ENCODE data around the gene PKD2L1. TPM values are rescaled to one million over a fixed set of nuclear protein-coding genes. Genes with fewer than 3 reads are reported as not detected.

Gene PKD2L1
- total and polyA plus RNA-seq, 9 of the 15 experiments (the other 6 are each of a cell fraction or from before 2014, with no cell fraction given), result not detected

GRCh38 chr10:100253041-100253440 lies 77.0 kb downstream of the PKD2L1 start (continued):
- TF ChIP-seq ELF2 (CRISPR knock-in tag; IDR thresholded peaks at IDR 0.05), result no peak
- no peak for TF ChIP-seq C11orf30 (IDR thresholded peaks at IDR 0.05; ENCODE audit: low read depth)
- TF ChIP-seq HNRNPUL1 (IDR thresholded peaks at IDR 0.05; ENCODE audit: low read length), result no peak
- TF ChIP-seq ZNF668 (CRISPR knock-in tag; IDR thresholded peaks at IDR 0.05), result no peak
- TF ChIP-seq ZNF347 (CRISPR knock-in tag; IDR thresholded peaks at IDR 0.05; ENCODE audit: low read depth), result no peak
- TF ChIP-seq ZBTB33 (CRISPR knock-in tag; IDR thresholded peaks at IDR 0.05), result no peak
- TF ChIP-seq ZZZ3 (IDR thresholded peaks at IDR 0.05), result no peak

- no peak overlapping the region for H3K4me3 ChIP-seq
- peak overlapping the region in 1 of 2 experiments; percentile 45; a peak in 1 of 4 replicates for H3K9ac ChIP-seq (ENCODE audit: insufficient read depth in 1 of 2, low read depth in 2 of 2, low read length in 2 of 2)
- in situ Hi-C loops (cut with MboI), result no loop called here
- H3K4me1 ChIP-seq (replicated peaks in 1 of 2; ENCODE audit: control insufficient read depth in 2 of 2, insufficient read depth in 2 of 2, low read length in 2 of 2), result no peaks in the 10 kb centered on the region
- FAIRE-seq, result no peak
- POLR2A ChIA-PET, result interaction anchor here (1.5 kb wide), 1 partner anchor 9 kb away, joined by 4 read pairs; no protein-coding TSS in a partner anchor
- DNase-seq (ENCODE audit: extremely low read depth in 1 of 4, low spot score in 3 of 4), result no peak
- H3K79me2 ChIP-seq (ENCODE audit: control insufficient read depth, insufficient read depth, low read length), result no peaks in the 10 kb centered on the region
- TF ChIP-seq E2F3 (CRISPR knock-in tag; IDR thresholded peaks at IDR 0.05) (no peak), IRF2 (CRISPR knock-in tag; IDR thresholded peaks at IDR 0.05) (no peak), THRB (CRISPR knock-in tag; conservative IDR thresholded peaks at IDR 0.05) (no peak), SMAD1 (IDR thresholded peaks at IDR 0.05; ENCODE audit: low read depth, low read length, partially characterized antibody) (no peak), MCM3 (IDR thresholded peaks at IDR 0.05) (no peak), ZNF408 (CRISPR knock-in tag; IDR thresholded peaks at IDR 0.05; ENCODE audit: low read depth) (no peak), ZNF280A (IDR thresholded peaks at IDR 0.05; ENCODE audit: low read depth, partially characterized antibody) (no peak), KAT8 (IDR thresholded peaks at IDR 0.05; ENCODE audit: low read depth) (no peak)
- H3K4me2 ChIP-seq (ENCODE audit: insufficient read depth, low read length), result no peak overlapping the region
- no peak for ATAC-seq
- no peaks in the 10 kb centered on the region for H4K20me1 ChIP-seq (replicated peaks; ENCODE audit: control insufficient read depth, insufficient read depth, low read length)
- no peaks in the 10 kb centered on the region for H3K9me1 ChIP-seq (ENCODE audit: control insufficient read depth, insufficient read depth, low read length)
- no peaks in the 10 kb centered on the region for H3K27me3 ChIP-seq (ENCODE audit: control insufficient read depth in 2 of 2, insufficient read depth in 2 of 2, low read length in 2 of 2)
- H3K9me3 ChIP-seq (replicated peaks; ENCODE audit: control insufficient read depth, insufficient read depth, low read depth, low read length), result no peaks in the 10 kb centered on the region
- H3K27ac ChIP-seq (ENCODE audit: extremely low read depth, low read depth, low read length), result no peak overlapping the region
- no peak overlapping the region for H2AFZ ChIP-seq (ENCODE audit: low read depth, low read length)
- WGBS (ENCODE audit: insufficient coverage, low coverage, missing lambda C conversion rate), result 94% methylated on average over 6 of the region's 7 CpGs
- peaks cover 61% of the 10 kb centered on the region for H3K36me3 ChIP-seq (ENCODE audit: control insufficient read depth, insufficient read depth, low read length)
- CTCF ChIA-PET (ENCODE audit: low intra/inter-chr PET ratio), result no interaction called here
- BruUV-seq (replicated peaks), result no TSS peak
- intact Hi-C loops (cut with micrococcal nuclease), result no loop called here
Measured at GRCh38 chr10:100248820-100249219, 81.2 kb downstream of the PKD2L1 start.
